Aorta (tissue), 5 donors: ENCODE measurements around the gene TBX6. TPM values are rescaled to one million over a fixed set of nuclear protein-coding genes. Genes with fewer than 3 reads are reported as not detected.
A peak's percentile ranks its signal among the peaks of the same experiment; 100 is the strongest.

Source experiments
- ATAC-seq: fragments of 200-7000 bp; cut with Tn5 transposase; one replicate; pipeline ENCODE4 v1.9.1; 2022; ENCODE audit warnings: moderate library complexity; ENCODE audit not compliant: low FRiP score
- DNase-seq, 2 donors: peaks; one replicate each; pipeline ENCODE4 v3.0.0-alpha.2; 2020
- H3K27ac ChIP-seq, 2 donors: one replicate each; pipeline ENCODE4 v1.5.1; 2013; ENCODE audit warnings: low read length in 2 of 2, mild to moderate bottlenecking in 2 of 2, moderate library complexity in 2 of 2, control low read depth in 1 of 2, inconsistent platforms in 1 of 2, low read depth in 1 of 2
- H3K27me3 ChIP-seq, 2 donors: one replicate each; pipeline ENCODE4 v1.6.1; 2013; ENCODE audit warnings: control low read depth in 1 of 2, low read length in 1 of 2, mild to moderate bottlenecking in 1 of 2, moderate library complexity in 1 of 2; ENCODE audit not compliant: insufficient read depth in 2 of 2, control insufficient read depth in 1 of 2
- H3K36me3 ChIP-seq, 2 donors: one replicate each; pipeline ENCODE4 v1.6.1; 2013; ENCODE audit warnings: control low read depth in 1 of 2, low read length in 1 of 2, mild to moderate bottlenecking in 1 of 2; ENCODE audit not compliant: insufficient read depth in 2 of 2, control insufficient read depth in 1 of 2
- H3K4me1 ChIP-seq, 2 donors: one replicate each; pipeline ENCODE4 v1.6.1; 2013; ENCODE audit warnings: low read length in 2 of 2, control low read depth in 1 of 2, mild to moderate bottlenecking in 1 of 2, moderate library complexity in 1 of 2; ENCODE audit not compliant: insufficient read depth in 2 of 2, control insufficient read depth in 1 of 2
- H3K4me3 ChIP-seq, 2 donors: one replicate each; pipeline ENCODE4 v1.5.1; 2013; ENCODE audit warnings: low read length in 2 of 2, control low read depth in 1 of 2, mild to moderate bottlenecking in 1 of 2
- H3K9me3 ChIP-seq: one replicate; pipeline ENCODE4 v1.6.1; 2013; ENCODE audit warnings: mild to moderate bottlenecking, low read length; ENCODE audit not compliant: control insufficient read depth
- WGBS, 2 donors: extraction: QIAGEN DNeasy Blood & Tissue Kit; methylation state at CpG; one replicate each; pipeline ENCODE4 v1.1.7; 2013; 5-methylcytosine and 5-hydroxymethylcytosine counted together
- intact Hi-C, 2 donors: fragments of 100-400 bp; cut with DNase I; formaldehyde crosslinking; loops; one replicate each; pipeline versions ENCODE4 v1.14.2 to v1.15.0; 2022
- polyA plus RNA-seq, 2 donors: library from polyadenylated mRNA; stranded (reverse); fragments of 200-250 nt; gene quantifications; one replicate each; pipeline ENCODE4 v1.2.3, GENCODE V29; 2013
- total RNA-seq, 2 donors: library from RNA; stranded (reverse); fragmentation: NEBNext Ultra II Directional; extraction: Animal tissue kit (Norgen Biotek cat#: 25700); gene quantifications; one replicate each; pipeline ENCODE4 v1.2.1, GENCODE V29; 2021
- donor health status: healthy with polysubstance abuse.
- donor health status: Bipolar disorder and iron deficiency.
- donor health status: DM: no; HTN: no; CAD: no.
- donor health status: DM: no; HTN: no; CAD: no.
- donor health status: DM: yes; HTN: yes; CAD: no.

Gene TBX6
- total and polyA plus RNA-seq, 4 donors, result 0.62 to 1.7 (median 1.4) TPM; not detected in 1

DNA sequence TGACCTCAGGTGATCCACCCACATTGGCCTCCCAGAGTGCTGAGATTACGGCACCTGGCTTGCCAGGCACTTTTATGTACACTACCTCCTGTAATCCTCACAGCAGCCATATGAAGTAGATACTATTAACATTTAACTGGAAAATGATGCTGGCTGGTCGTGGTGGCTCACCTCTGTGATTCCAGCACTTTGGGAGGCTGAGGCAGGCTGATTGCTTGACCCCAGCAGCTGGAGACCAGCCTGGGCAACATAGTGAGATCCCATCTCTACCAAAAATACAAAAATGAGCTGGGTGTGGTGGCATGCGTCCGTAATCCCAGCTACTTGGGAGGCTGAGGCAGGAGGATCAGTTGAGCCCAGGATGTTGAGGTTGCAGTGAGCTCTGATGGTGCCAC lies 33.3 kb upstream of the TBX6 start:
- WGBS, 2 donors, result 88 to 91% methylated on average over 4 of the region's 4 CpGs
- H3K36me3 ChIP-seq, result no peaks in the 10 kb centered on the region
- DNase-seq (no peak), ATAC-seq (no peak)
- H3K27me3 ChIP-seq, result no peaks in the 10 kb centered on the region
- H3K4me3 ChIP-seq, result no peak overlapping the region
- intact Hi-C loops, result loop anchor here (5.0 to 10.0 kb wide), 3 partner anchors 57 to 290 kb away; partner anchors contain the start of gene CORO1A (in 1 of the 2)
- H3K27ac ChIP-seq, result no peak overlapping the region
- H3K4me1 ChIP-seq, result peaks cover 0 to 2% of the 10 kb centered on the region in 2 donors
- H3K9me3 ChIP-seq, result no peaks in the 10 kb centered on the region

DNA sequence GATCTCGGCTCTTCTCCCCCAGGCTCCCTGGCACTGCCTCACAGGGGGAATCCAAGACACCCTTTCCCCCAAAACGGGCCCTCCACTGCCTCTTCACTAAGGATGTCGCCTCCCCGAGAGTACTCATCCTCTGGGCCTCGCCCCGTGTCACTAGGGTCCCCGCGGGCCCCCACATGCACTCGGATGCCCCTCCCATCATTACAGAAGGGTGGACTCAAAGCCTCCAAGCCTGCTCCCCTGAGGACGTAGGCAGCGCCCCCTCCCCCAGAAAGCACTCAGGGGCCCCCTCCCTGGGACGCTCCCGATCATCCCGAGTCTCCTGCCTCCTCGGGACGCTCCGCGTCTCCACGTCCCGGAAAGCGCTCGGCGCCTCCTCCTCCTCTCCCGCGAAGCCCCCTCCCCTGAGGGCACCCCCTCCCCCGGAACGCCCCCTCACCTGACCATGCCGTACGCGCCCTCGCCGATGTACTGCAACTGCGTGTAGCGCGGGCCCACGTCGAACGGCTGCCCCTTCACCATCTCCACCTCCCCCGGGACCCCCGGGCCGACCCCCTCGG lies 31.0 kb upstream of the TBX6 start:
- Histone ChIP-seq H3K27ac (peak overlapping the region in 1 of 2 donors; percentile 43), H3K36me3 (peaks cover 0 to 1% of the 10 kb centered on the region in 2 donors), H3K9me3 (no peaks in the 10 kb centered on the region), H3K4me3 (peak overlapping the region; percentile 80 to 97), H3K4me1 (peaks cover 0 to 2% of the 10 kb centered on the region in 2 donors), H3K27me3 (no peaks in the 10 kb centered on the region)
- 0 to 1% methylated on average over 25 to 42 of the region's 42 CpGs for WGBS, 2 donors
- peak in 1 of 2 donors; percentile 74 for DNase-seq
- intact Hi-C loops, result loop anchor here (5.0 to 10.0 kb wide), 3 partner anchors 60 to 292 kb away; partner anchors contain the start of gene CORO1A (in 1 of the 2)
- ATAC-seq, result peak; percentile 49

DNA sequence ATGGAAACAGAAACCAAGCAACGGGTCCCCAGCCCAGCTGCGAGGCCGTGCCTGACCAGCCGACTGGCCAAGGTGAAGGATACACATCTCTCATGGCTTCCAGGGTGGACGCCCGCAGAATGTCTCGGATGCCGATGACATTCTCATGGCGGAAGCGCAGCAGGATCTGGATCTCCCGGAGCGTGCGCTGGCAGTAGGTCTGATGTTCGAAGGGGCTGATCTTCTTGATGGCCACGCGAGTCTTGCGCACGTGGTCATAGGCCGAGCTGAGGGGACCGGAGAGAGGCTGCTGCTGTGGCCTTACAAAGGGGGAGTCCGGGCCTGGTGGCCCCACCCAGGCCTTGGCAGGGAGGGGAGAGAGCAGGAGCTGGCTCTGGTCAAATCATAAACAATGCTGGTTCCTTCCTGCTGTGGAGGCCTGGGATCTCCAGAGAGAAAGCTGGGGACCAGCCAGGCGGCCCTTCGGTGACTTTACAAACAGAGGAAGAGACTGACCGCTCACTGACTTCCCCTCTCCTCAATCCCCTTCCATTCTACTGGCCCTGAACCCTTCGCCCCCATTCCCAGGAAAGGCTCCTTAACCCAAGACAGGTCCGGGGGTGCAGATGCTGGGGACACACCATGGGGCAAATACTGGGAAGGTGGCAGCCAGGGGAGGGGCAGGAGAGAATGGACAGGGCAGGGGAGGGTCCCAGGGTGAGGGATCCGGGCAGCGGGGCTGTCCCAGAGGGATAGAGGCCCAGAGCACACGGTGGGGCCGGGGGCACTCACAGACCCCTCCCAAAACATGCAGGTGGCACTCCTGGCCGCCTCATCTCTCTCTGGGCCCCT lies 30.2 kb upstream of the TBX6 start:
- 29 to 34% methylated on average over 31 of the region's 31 CpGs for WGBS, 2 donors
- peak; percentile 74 for ATAC-seq
- peak; percentile 84 for DNase-seq

DNA sequence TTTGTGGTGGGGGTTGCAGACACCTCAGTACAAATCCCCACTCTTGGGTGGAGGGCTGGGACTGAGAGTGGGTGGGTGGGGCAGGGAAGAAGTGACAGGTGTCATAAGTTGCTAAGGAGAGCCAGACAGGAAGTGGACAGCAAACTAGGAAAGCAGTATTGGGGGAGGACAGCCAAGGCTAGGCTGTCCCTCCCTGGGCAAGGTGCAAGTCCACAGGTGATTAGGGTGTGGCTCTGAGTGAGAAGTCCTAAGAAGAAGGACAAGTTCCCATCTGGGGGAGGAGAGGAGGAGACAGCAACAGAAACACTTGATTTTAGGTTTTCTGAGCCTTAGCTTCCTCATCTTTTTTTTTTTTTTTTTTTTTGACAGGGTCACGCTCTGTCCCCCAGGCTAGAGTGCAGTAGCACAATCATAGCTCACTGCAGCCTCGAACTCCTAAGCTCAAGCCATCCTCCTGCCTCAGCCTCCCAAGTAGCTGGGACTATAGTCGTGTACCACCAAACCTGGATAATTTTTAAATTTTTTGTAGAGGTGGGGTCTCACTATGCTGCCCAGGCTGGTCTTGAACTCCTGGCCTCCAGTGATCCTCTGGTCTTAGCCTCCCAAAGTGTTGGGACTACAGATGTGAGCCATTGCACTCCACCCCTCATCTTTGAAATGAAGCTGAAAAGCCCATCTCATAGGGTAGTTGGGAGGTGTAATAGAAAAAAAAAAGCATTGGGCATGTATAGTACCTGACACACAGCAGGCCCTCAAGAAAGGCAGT lies 28.8 kb upstream of the TBX6 start:
- Histone ChIP-seq H3K36me3 (peaks cover 0 to 3% of the 10 kb centered on the region in 2 donors), H3K27ac (no peak overlapping the region), H3K4me1 (peaks cover 0 to 2% of the 10 kb centered on the region in 2 donors), H3K9me3 (no peaks in the 10 kb centered on the region), H3K27me3 (no peaks in the 10 kb centered on the region), H3K4me3 (no peak overlapping the region)
- DNase-seq, result no peak
- 91 to 93% methylated on average over 3 of the region's 3 CpGs for WGBS, 2 donors
- ATAC-seq, result no peak
- intact Hi-C loops, result loop anchor here (2.0 to 10.0 kb wide), 4 partner anchors 24 to 294 kb away; partner anchors contain the start of genes CORO1A (in 1 of the 2) and YPEL3 (in 1 of the 2)

More for the DNA sequence above, 30.2 kb upstream of the TBX6 start:
- Histone ChIP-seq H3K27ac (peak overlapping the region in 1 of 2 donors; percentile 43), H3K9me3 (no peaks in the 10 kb centered on the region), H3K4me3 (peak overlapping the region; percentile 80 to 97), H3K4me1 (peaks cover 0 to 2% of the 10 kb centered on the region in 2 donors), H3K27me3 (no peaks in the 10 kb centered on the region), H3K36me3 (peaks cover 0 to 3% of the 10 kb centered on the region in 2 donors)
- intact Hi-C loops, result loop anchor here (2.0 to 10.0 kb wide), 4 partner anchors 25 to 293 kb away; partner anchors contain the start of genes CORO1A (in 1 of the 2) and YPEL3 (in 1 of the 2)

DNA sequence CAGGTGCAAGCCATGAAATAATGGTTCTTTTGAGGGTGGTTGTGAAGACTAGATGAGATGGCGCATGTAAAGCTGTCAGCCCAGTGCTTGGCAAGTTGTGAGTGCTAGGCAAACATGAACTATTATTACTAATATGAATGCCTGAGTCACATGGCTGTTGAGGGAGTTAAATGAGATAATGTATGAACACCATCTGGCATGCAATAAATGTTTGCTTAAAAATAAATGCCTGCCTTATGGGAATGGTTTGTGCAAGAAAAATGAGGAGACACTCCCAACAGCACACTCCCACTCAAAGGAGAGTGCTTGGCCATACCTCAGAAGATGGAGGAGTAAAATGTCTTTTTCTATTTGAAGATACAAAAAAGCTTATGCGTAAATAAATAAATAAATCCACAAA lies 27.7 kb upstream of the TBX6 start:
- intact Hi-C loops, result loop anchor here in 1 of 2 donors (10.0 kb wide), 1 partner anchor 45 kb away; no protein-coding TSS in a partner anchor
- H3K27ac ChIP-seq, result no peak overlapping the region
- ATAC-seq (no peak), DNase-seq (no peak)
- H3K27me3 ChIP-seq, result no peaks in the 10 kb centered on the region
- H3K36me3 ChIP-seq, result peaks cover 0 to 3% of the 10 kb centered on the region in 2 donors
- 91 to 92% methylated on average over 2 of the region's 2 CpGs for WGBS, 2 donors
- no peaks in the 10 kb centered on the region for H3K9me3 ChIP-seq
- peaks cover 0 to 2% of the 10 kb centered on the region in 2 donors for H3K4me1 ChIP-seq
- H3K4me3 ChIP-seq, result no peak overlapping the region

DNA sequence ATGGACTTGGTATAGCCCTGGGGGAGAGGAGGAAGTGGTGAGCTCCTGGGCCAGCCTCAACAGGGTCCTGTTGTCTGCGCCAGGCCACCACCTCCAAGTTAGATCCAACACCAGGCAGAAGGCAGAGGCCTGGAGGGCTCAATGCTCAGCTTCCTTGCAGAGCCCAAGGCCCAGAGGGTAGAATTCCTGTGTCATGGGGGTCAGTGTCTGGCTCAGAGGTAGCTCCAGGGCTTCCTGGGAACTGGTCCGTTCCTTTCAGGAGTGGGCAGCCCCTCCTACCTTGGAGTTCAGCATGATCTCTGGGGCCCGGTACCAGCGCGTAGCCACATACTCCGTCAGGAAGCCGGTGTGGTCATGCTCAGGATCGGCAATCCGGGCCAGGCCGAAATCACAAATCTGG lies 26.0 kb upstream of the TBX6 start:
- ATAC-seq, result no peak
- DNase-seq, result no peak
- Histone ChIP-seq H3K4me3 (no peak overlapping the region), H3K36me3 (peaks cover 0 to 3% of the 10 kb centered on the region in 2 donors), H3K9me3 (no peaks in the 10 kb centered on the region), H3K27ac (no peak overlapping the region), H3K4me1 (no peaks in the 10 kb centered on the region), H3K27me3 (no peaks in the 10 kb centered on the region)
- intact Hi-C loops, result loop anchor here in 1 of 2 donors (10.0 kb wide), 1 partner anchor 47 kb away; no protein-coding TSS in a partner anchor
- 93 to 94% methylated on average over 10 of the region's 10 CpGs for WGBS, 2 donors

DNA sequence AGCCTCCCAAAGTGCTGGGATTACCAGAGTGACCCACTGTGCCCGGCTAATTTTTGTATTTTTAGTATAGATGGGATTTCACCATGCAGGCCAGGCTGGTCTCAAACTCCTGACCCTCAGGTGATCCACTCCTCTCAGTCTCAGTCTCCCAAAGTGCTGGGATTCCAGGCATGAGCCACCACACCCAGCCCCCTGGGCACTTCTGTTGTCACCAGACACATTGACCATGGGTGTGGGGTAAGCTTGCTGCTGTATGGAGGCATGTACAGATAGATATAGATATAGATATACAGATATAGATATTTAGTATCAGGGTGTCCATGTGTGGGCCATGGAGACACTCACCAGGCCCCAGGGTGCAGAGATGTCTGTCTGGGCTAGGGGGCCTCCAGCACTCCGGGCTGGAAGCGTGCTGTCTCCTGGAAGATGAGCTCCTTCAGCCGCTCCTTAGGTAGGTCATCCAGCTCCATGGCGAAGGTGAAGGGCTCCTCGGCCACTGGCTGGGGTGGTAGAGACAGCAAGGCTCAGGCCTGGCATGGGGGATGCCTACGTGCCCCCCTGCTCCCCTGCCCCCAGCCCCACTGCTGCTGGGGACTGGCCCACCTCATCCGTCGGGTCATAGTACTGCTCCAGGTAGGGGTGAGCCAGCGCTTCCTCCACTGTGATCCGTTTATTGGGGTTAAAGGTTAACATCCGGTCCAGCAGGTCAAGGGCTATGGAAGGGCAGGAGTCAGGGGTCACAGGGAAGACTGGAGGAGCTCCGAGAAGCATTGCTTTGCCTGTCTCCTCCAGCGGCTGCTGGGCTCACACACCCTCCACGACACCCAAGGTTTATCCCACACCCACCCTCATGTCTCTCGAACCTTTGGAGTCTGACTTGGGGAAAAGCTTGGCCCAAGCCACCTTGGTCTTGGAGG lies 24.8 kb upstream of the TBX6 start:
- Histone ChIP-seq H3K27me3 (no peaks in the 10 kb centered on the region), H3K4me1 (no peaks in the 10 kb centered on the region), H3K27ac (no peak overlapping the region), H3K4me3 (no peak overlapping the region), H3K9me3 (no peaks in the 10 kb centered on the region), H3K36me3 (peaks cover 0 to 3% of the 10 kb centered on the region in 2 donors)
- ATAC-seq (no peak), DNase-seq (no peak)
- 87 to 90% methylated on average over 16 of the region's 16 CpGs for WGBS, 2 donors
- intact Hi-C loops, result loop anchor here in 1 of 2 donors (10.0 kb wide), 1 partner anchor 48 kb away; no protein-coding TSS in a partner anchor
